A549 (cell line): ENCODE measurements around the gene UTY.

Source experiments
- BHLHE40 ChIP-seq: IDR thresholded peaks from 2 replicates; pipeline ENCODE4 v1.6.1; 2012; ENCODE audit warnings: low read depth, low read length, inconsistent platforms
- CHD4 ChIP-seq: fragments of 200-600 bp; sonication (generic); IDR thresholded peaks from 2 replicates; pipeline ENCODE4 v1.6.1; 2016; ENCODE audit warnings: antibody characterized with exemption, mild to moderate bottlenecking, borderline replicate concordance
- CTCF ChIP-seq: fragments of >200 bp; sonication (Bioruptor Twin); formaldehyde crosslinking; IDR thresholded peaks from 3 replicates; pipeline ENCODE4 v1.5.1; 2016
- EP300 ChIP-seq, 2 experiments: fragments of >200 bp; sonication (Bioruptor Twin); formaldehyde crosslinking; IDR thresholded peaks; 2 replicates in 1 of 2; 3 replicates in 1 of 2; pipeline ENCODE4 v1.6.1; 2016 to 2017
- ESRRA ChIP-seq: fragments of 150-350 bp; IDR thresholded peaks from 2 replicates; pipeline ENCODE4 v1.6.1; 2014; ENCODE audit warnings: mild to moderate bottlenecking, low read length, borderline replicate concordance
- FOSL2 ChIP-seq, 2 experiments: fragments of 450-650 bp in 1 of 2; fragments of >200 bp in 1 of 2; sonication (Bioruptor Twin) in 1 of 2; formaldehyde crosslinking; IDR thresholded peaks; 2 replicates each; pipeline versions ENCODE4 v1.5.0 to v1.6.1; 2016 to 2020; ENCODE audit warnings: mild to moderate bottlenecking in 1 of 2, moderate library complexity in 1 of 2
- MYC ChIP-seq: IDR thresholded peaks from 2 replicates; pipeline ENCODE4 v1.6.1; 2012; ENCODE audit warnings: mild to moderate bottlenecking, inconsistent platforms, low read length, improper control_type of control experiment, borderline replicate concordance
- NR3C1 ChIP-seq: fragments of >200 bp; sonication (Bioruptor Twin); formaldehyde crosslinking; IDR thresholded peaks from 3 replicates; pipeline ENCODE4 v1.6.1; 2017
- PHF8 ChIP-seq: fragments of 200-600 bp; sonication (generic); IDR thresholded peaks from 2 replicates; pipeline ENCODE4 v1.6.1; 2016; ENCODE audit warnings: low read depth, mild to moderate bottlenecking, antibody characterized with exemption, moderate library complexity, borderline replicate concordance
- RFX5 ChIP-seq: fragments of 450-650 bp; IDR thresholded peaks from 2 replicates; pipeline ENCODE4 v1.7.1; 2014; ENCODE audit warnings: antibody characterized with exemption, mild to moderate bottlenecking, moderate library complexity
- RNF2 ChIP-seq: fragments of 200-600 bp; sonication (generic); IDR thresholded peaks from 2 replicates; pipeline ENCODE4 v1.6.1; 2016; ENCODE audit warnings: low read depth, mild to moderate bottlenecking, antibody characterized with exemption, moderate library complexity, borderline replicate concordance
- ZFP36 ChIP-seq: fragments of 450-650 bp; IDR thresholded peaks from 2 replicates; pipeline ENCODE4 v1.6.1; 2014; ENCODE audit warnings: borderline replicate concordance; ENCODE audit not compliant: partially characterized antibody
- TF ChIP-seq, protein P1 (sequence below): IDR thresholded peaks from 2 replicates; pipeline ENCODE4 v1.6.1; 2012; ENCODE audit warnings: low read depth, borderline replicate concordance

GRCh38 chrY:13381110-13381683 lies 98.6 kb downstream of the UTY start:
- TF ChIP-seq ZFP36 (no peak), RNF2 (no peak), CTCF (no peak), FOSL2 (IDR thresholded peaks at IDR 0.05) (no peak), FOSL2 (CRISPR knock-in tag; IDR thresholded peaks at IDR 0.05) (no peak), MYC (no peak), NR3C1 (no peak), EP300 (IDR thresholded peaks at IDR 0.05) (no peak), BHLHE40 (no peak), ESRRA (no peak), PHF8 (no peak), CHD4 (no peak), RFX5 (no peak)
- TF ChIP-seq, protein P1, sequence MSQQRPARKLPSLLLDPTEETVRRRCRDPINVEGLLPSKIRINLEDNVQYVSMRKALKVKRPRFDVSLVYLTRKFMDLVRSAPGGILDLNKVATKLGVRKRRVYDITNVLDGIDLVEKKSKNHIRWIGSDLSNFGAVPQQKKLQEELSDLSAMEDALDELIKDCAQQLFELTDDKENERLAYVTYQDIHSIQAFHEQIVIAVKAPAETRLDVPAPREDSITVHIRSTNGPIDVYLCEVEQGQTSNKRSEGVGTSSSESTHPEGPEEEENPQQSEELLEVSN: no peak
